Prostate gland (tissue), 2 donors: ENCODE results near the gene SLC39A3.

Experiments
- CTCF ChIP-seq, 4 experiments: fragments of 200-600 bp in 2 of 4; fragments of 450-650 bp in 2 of 4; sonication (generic) in 2 of 4; IDR thresholded peaks; 1 replicate in 3 of 4; 2 replicates in 1 of 4; pipeline ENCODE4 v1.5.1; 2016 to 2019; ENCODE audit warnings: antibody characterized with exemption in 4 of 4, mild to moderate bottlenecking in 2 of 4, moderate library complexity in 2 of 4
- POLR2A ChIP-seq: fragments of 450-650 bp; IDR thresholded peaks from one replicate; pipeline ENCODE4 v1.6.1; 2016; ENCODE audit warnings: antibody characterized with exemption, mild to moderate bottlenecking

DNA sequence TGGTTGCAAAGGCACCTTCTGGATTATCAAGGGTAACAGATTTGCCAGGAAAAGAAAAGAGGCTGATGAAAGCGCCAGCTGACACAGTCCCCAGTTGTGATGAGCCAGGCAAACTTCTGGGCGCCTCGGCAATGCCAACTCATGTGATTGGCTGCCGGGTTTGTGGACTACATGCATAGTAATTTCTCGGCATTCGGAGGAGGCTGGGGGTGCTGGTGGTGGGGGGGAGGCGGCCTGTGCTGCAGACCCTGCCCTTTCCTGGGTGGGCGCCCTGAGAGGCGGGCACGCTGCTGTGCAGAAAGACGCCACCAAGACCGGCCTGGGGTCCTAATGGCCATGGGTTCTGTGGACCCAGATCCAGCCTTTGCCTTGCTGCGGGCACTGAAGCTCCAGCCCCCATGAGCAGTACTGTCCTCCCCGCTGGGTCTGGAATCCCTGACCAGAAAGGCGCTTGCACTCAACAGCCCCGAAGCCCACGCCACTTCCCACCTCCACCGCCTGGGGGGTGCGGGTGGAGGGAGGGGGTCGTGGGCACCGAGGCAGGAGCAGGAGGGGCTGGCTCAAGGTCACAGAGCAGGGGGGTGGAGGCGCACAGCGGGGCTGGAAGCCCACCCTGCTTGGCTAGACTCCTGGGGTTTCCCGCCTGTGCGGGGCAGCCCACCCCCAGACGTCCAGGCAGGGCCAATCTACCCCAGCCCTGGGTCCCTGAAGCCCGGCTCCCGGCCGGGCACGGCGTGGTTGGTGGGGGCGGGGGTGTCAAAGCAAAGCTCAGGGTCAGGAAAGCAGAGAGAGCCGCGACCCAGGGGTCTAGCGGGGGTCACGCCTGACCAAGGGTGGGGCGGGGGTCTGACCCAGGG lies 19.7 kb downstream of the SLC39A3 start:
- TF ChIP-seq CTCF (IDR thresholded peaks at IDR 0.05) (no peak), POLR2A (no peak)
